Naive thymus-derived CD4-positive, alpha-beta T cell (primary cell): Measurements from ENCODE around the gene HOXB5. TPM values are rescaled to one million over a fixed set of nuclear protein-coding genes. Genes with fewer than 3 reads are reported as not detected.

Source experiments
- ATAC-seq: fragments of 150-1000 bp; cut with Tn5 transposase; 2 replicates; pipeline ENCODE4 v1.10.0; 2021; ENCODE audit warnings: mild to moderate bottlenecking, moderate library complexity
- CTCF ChIA-PET: fragments of 350-600 bp; sonication (Branson Sonifier 250); formaldehyde crosslinking; loops from one replicate; lab custom pipeline; 2021; ENCODE audit warnings: antibody characterized with exemption; lab: Charles Lee
- POLR2A ChIA-PET: fragments of 350-600 bp; sonication (Branson Sonifier 250); formaldehyde crosslinking; loops from one replicate; lab custom pipeline; 2021; ENCODE audit warnings: antibody characterized with exemption, inconsistent platforms; lab: Charles Lee
- DNase-seq, 9 donors: peaks; one replicate each; pipeline versions ENCODE4 v3.0.0 to v3.0.0-alpha.2; 2020 to 2022; ENCODE audit warnings: mixed read lengths in 1 of 9
- H3K27ac ChIP-seq: one replicate; pipeline ENCODE4 v1.7.0; 2013; ENCODE audit warnings: mild to moderate bottlenecking, low read depth, low read length, moderate library complexity
- H3K27me3 ChIP-seq, 2 donors: one replicate each; pipeline ENCODE4 v1.7.0; 2013; ENCODE audit warnings: low read length in 2 of 2, mild to moderate bottlenecking in 2 of 2, moderate library complexity in 2 of 2; ENCODE audit not compliant: control insufficient read depth in 2 of 2, insufficient read depth in 2 of 2
- H3K36me3 ChIP-seq, 3 experiments: 1 replicate in 2 of 3; 2 replicates in 1 of 3; pipeline ENCODE4 v1.7.0; 2013; ENCODE audit warnings: low read length in 3 of 3, mild to moderate bottlenecking in 3 of 3, moderate library complexity in 1 of 3; ENCODE audit not compliant: insufficient read depth in 3 of 3, control insufficient read depth in 2 of 3
- H3K4me1 ChIP-seq, 2 donors: one replicate each; pipeline ENCODE4 v1.7.0; 2013; ENCODE audit warnings: low read length in 2 of 2, mild to moderate bottlenecking in 2 of 2, moderate library complexity in 1 of 2; ENCODE audit not compliant: control insufficient read depth in 2 of 2, insufficient read depth in 2 of 2
- H3K4me3 ChIP-seq: 2 replicates; pipeline ENCODE4 v1.7.0; 2013; ENCODE audit warnings: mild to moderate bottlenecking, low read length
- H3K9me3 ChIP-seq, 3 experiments: 1 replicate in 2 of 3; 2 replicates in 1 of 3; pipeline ENCODE4 v1.7.0; 2013; ENCODE audit warnings: low read length in 3 of 3; ENCODE audit not compliant: control insufficient read depth in 2 of 3
- H3K27ac Mint-ChIP-seq, 9 donors: one replicate each; pipeline ENCODE4 v1.8.0; 2020 to 2022; ENCODE audit warnings: mixed read lengths in 9 of 9, mild to moderate bottlenecking in 8 of 9, moderate library complexity in 5 of 9, inconsistent platforms in 2 of 9
- H3K27me3 Mint-ChIP-seq, 5 donors: one replicate each; pipeline ENCODE4 v1.8.0; 2021 to 2022; ENCODE audit warnings: mixed read lengths in 5 of 5, mild to moderate bottlenecking in 1 of 5
- H3K36me3 Mint-ChIP-seq, 5 donors: one replicate each; pipeline ENCODE4 v1.8.0; 2020 to 2022; ENCODE audit warnings: mixed read lengths in 5 of 5, mild to moderate bottlenecking in 3 of 5, inconsistent platforms in 1 of 5
- H3K4me1 Mint-ChIP-seq, 7 donors: one replicate each; pipeline ENCODE4 v1.8.0; 2020 to 2022; ENCODE audit warnings: mixed read lengths in 7 of 7, mild to moderate bottlenecking in 3 of 7, inconsistent platforms in 1 of 7
- H3K4me3 Mint-ChIP-seq, 10 donors: one replicate each; pipeline ENCODE4 v1.8.0; 2020 to 2022; ENCODE audit warnings: mild to moderate bottlenecking in 10 of 10, mixed read lengths in 10 of 10, moderate library complexity in 6 of 10, inconsistent platforms in 2 of 10
- H3K9me3 Mint-ChIP-seq, 11 donors: one replicate each; pipeline ENCODE4 v1.8.0; 2020 to 2022; ENCODE audit warnings: mixed read lengths in 11 of 11, mild to moderate bottlenecking in 4 of 11, inconsistent platforms in 1 of 11, moderate library complexity in 1 of 11
- intact Hi-C, 2 donors: fragments of 100-400 bp; cut with micrococcal nuclease; formaldehyde crosslinking; loops; one replicate each; pipeline ENCODE4 v1.15.1; 2023
- polyA plus RNA-seq, 2 donors: library from polyadenylated mRNA; unstranded; fragments of 300-500 nt; fragmentation: Illumina TruSeq; gene quantifications; one replicate each; pipeline ENCODE4 v1.2.3, GENCODE V29; 2021
- total RNA-seq, 6 experiments: library from RNA in 5 of 6; stranded (reverse) in 5 of 6; gene quantifications; 1 replicate in 5 of 6; 2 replicates in 1 of 6; pipeline ENCODE4 v1.2.3 and lab custom pipeline; 2021 to 2026

The HOXB5 gene
- total and polyA plus RNA-seq, 7 experiments from 2014 or later = not detected

GRCh38 chr17:48558831-48559121 is 34.8 kb downstream of the HOXB5 start:
- Histone ChIP-seq H3K27me3 (no peaks in the 10 kb centered on the region), H3K36me3 (no peaks in the 10 kb centered on the region), H3K27ac (no peak overlapping the region), H3K9me3 (no peaks in the 10 kb centered on the region), H3K4me3 (no peak overlapping the region), H3K4me1 (no peaks in the 10 kb centered on the region)
- ATAC-seq (no peak), DNase-seq (no peak)
- Mint-ChIP-seq H3K36me3 (peaks cover 0 to 11% (median 0%) of the 10 kb centered on the region in 5 donors), H3K27ac (peak overlapping the region in 2 of 9 donors; percentile 9 to 11), H3K27me3 (peaks cover 10 to 84% (median 29%) of the 10 kb centered on the region in 5 donors), H3K4me3 (no peak overlapping the region), H3K9me3 (peaks cover 0 to 1% (median 0%) of the 10 kb centered on the region in 11 donors), H3K4me1 (peaks cover 7 to 22% (median 14%) of the 10 kb centered on the region in 7 donors)
- POLR2A ChIA-PET = no interaction called here
- intact Hi-C loops = no loop called here
- CTCF ChIA-PET = interaction anchor here (1.5 kb wide), 1 partner anchor 207 kb away, joined by 3 read pairs; no protein-coding TSS in a partner anchor

- no peak for ATAC-seq
- DNase-seq = no peak
- Histone ChIP-seq H3K27ac (no peak overlapping the region), H3K9me3 (no peaks in the 10 kb centered on the region), H3K4me1 (no peaks in the 10 kb centered on the region), H3K36me3 (no peaks in the 10 kb centered on the region), H3K27me3 (no peaks in the 10 kb centered on the region), H3K4me3 (no peak overlapping the region)
- Mint-ChIP-seq H3K27me3 (peaks cover 10 to 84% (median 26%) of the 10 kb centered on the region in 5 donors), H3K27ac (no peak overlapping the region), H3K4me1 (peaks cover 7 to 22% (median 12%) of the 10 kb centered on the region in 7 donors), H3K4me3 (no peak overlapping the region), H3K9me3 (peaks cover 0 to 1% (median 0%) of the 10 kb centered on the region in 11 donors), H3K36me3 (peaks cover 0 to 11% (median 0%) of the 10 kb centered on the region in 5 donors)
- ChIA-PET CTCF (interaction anchor here (0.6 to 0.7 kb wide), 2 partner anchors 241 to 532 kb away, joined by 3 to 4 read pairs; no protein-coding TSS in a partner anchor), POLR2A (interaction anchor here (3.4 kb wide), 1 partner anchor 11 kb away, joined by 24 read pairs; no protein-coding TSS in a partner anchor)
- intact Hi-C loops = no loop called here
Observed at GRCh38 chr17:48558057-48558830, 35.3 kb downstream of the HOXB5 start.

- Mint-ChIP-seq H3K27ac (no peak overlapping the region), H3K4me1 (peaks cover 7 to 24% (median 12%) of the 10 kb centered on the region in 7 donors), H3K27me3 (peaks cover 7 to 81% (median 23%) of the 10 kb centered on the region in 5 donors), H3K36me3 (peaks cover 0 to 13% (median 0%) of the 10 kb centered on the region in 5 donors), H3K9me3 (peaks cover 0 to 1% (median 0%) of the 10 kb centered on the region in 11 donors), H3K4me3 (peak overlapping the region in 4 of 10 donors; percentile 34 to 88 (median 82))
- no peak overlapping the region for H3K27ac ChIP-seq
- no peaks in the 10 kb centered on the region for H3K27me3 ChIP-seq
- H3K9me3 ChIP-seq = no peaks in the 10 kb centered on the region
- no peaks in the 10 kb centered on the region for H3K36me3 ChIP-seq
- ATAC-seq (no peak), DNase-seq (no peak)
- CTCF ChIA-PET = interaction anchor here (0.6 to 0.7 kb wide), 2 partner anchors 10 to 930 kb away, joined by 3 to 4 read pairs; no protein-coding TSS in a partner anchor
- POLR2A ChIA-PET = interaction anchor here (1.0 to 3.4 kb wide), 3 partner anchors 10 to 16 kb away, joined by 3 to 24 read pairs (median 5); no protein-coding TSS in a partner anchor
- intact Hi-C loops = no loop called here
- H3K4me3 ChIP-seq = no peak overlapping the region
- no peaks in the 10 kb centered on the region for H3K4me1 ChIP-seq
Observed at GRCh38 chr17:48556576-48557401, 36.8 kb downstream of the HOXB5 start.

GRCh38 chr17:48556229-48556575 is 37.4 kb downstream of the HOXB5 start:
- Histone ChIP-seq H3K4me3 (no peak overlapping the region), H3K27me3 (no peaks in the 10 kb centered on the region), H3K36me3 (no peaks in the 10 kb centered on the region), H3K27ac (no peak overlapping the region), H3K9me3 (no peaks in the 10 kb centered on the region), H3K4me1 (no peaks in the 10 kb centered on the region)
- Mint-ChIP-seq H3K4me1 (peaks cover 5 to 20% (median 12%) of the 10 kb centered on the region in 7 donors), H3K36me3 (peaks cover 0 to 11% (median 0%) of the 10 kb centered on the region in 5 donors), H3K4me3 (peak overlapping the region in 9 of 10 donors; percentile 67 to 90 (median 81)), H3K27me3 (peaks cover 7 to 76% (median 23%) of the 10 kb centered on the region in 5 donors), H3K9me3 (peaks cover 0 to 1% (median 0%) of the 10 kb centered on the region in 11 donors), H3K27ac (no peak overlapping the region)
- intact Hi-C loops = no loop called here
- ChIA-PET POLR2A (interaction anchor here (1.4 to 3.4 kb wide), 6 partner anchors 9 to 18 kb away, joined by 4 to 24 read pairs (median 6); no protein-coding TSS in a partner anchor), CTCF (interaction anchor here (0.6 to 0.7 kb wide), 2 partner anchors 10 to 931 kb away, joined by 3 to 4 read pairs; no protein-coding TSS in a partner anchor)
- DNase-seq = no peak
- no peak for ATAC-seq

GRCh38 chr17:48555258-48556228 is 38.0 kb downstream of the HOXB5 start:
- H3K4me1 Mint-ChIP-seq = peaks cover 4 to 19% (median 12%) of the 10 kb centered on the region in 7 donors
- H3K36me3 Mint-ChIP-seq = peaks cover 0 to 11% (median 0%) of the 10 kb centered on the region in 5 donors
- ChIA-PET POLR2A (interaction anchor here (1.4 to 3.4 kb wide), 6 partner anchors 8 to 19 kb away, joined by 4 to 24 read pairs (median 6); no protein-coding TSS in a partner anchor), CTCF (interaction anchor here (0.6 kb wide), 1 partner anchor 932 kb away, joined by 3 read pairs; no protein-coding TSS in a partner anchor)
- H3K27ac Mint-ChIP-seq = peak overlapping the region; percentile 7 to 97 (median 84)
- peak overlapping the region; percentile 81 to 96 (median 92) for H3K4me3 Mint-ChIP-seq
- peaks cover 7 to 71% (median 22%) of the 10 kb centered on the region in 5 donors for H3K27me3 Mint-ChIP-seq
- DNase-seq (peak in 3 of 9 donors; percentile 15 to 20 (median 19)), ATAC-seq (peak; percentile 56)
- H3K27me3 ChIP-seq = no peaks in the 10 kb centered on the region
- no peaks in the 10 kb centered on the region for H3K9me3 ChIP-seq
- no peak overlapping the region for H3K27ac ChIP-seq
- no peaks in the 10 kb centered on the region for H3K36me3 ChIP-seq
- H3K9me3 Mint-ChIP-seq = peaks cover 0 to 1% (median 0%) of the 10 kb centered on the region in 11 donors
- intact Hi-C loops = no loop called here
- no peaks in the 10 kb centered on the region for H3K4me1 ChIP-seq
- peak overlapping the region; percentile 41 for H3K4me3 ChIP-seq
